Right lobe of liver (tissue), 6 donors: ENCODE data around the gene MCC. TPM values are rescaled to one million over a fixed set of nuclear protein-coding genes. Genes with fewer than 3 reads are reported as not detected.

Source experiments
- ATAC-seq, 4 donors: fragments of 200-7000 bp; cut with Tn5 transposase; one replicate each; pipeline ENCODE4 v1.9.1; 2020; ENCODE audit warnings: mild to moderate bottlenecking in 4 of 4, moderate library complexity in 4 of 4
- DNase-seq, 3 donors: peaks; one replicate each; pipeline ENCODE4 v3.0.0-alpha.2; 2020
- H3K27ac ChIP-seq, 3 donors: fragments of 200-600 bp; one replicate each; pipeline ENCODE4 v1.8.0; 2022
- H3K27me3 ChIP-seq, 2 donors: fragments of 200-600 bp; one replicate each; pipeline ENCODE4 v1.8.0; 2022
- H3K36me3 ChIP-seq, 4 donors: fragments of 200-600 bp; sonication (generic) in 1 of 4; one replicate each; pipeline versions ENCODE4 v1.5.1 to v1.8.0; 2017 to 2022; ENCODE audit warnings: control low read depth in 1 of 4
- H3K4me1 ChIP-seq, 4 donors: fragments of 200-600 bp; sonication (generic) in 1 of 4; one replicate each; pipeline versions ENCODE4 v1.5.1 to v1.8.0; 2017 to 2022; ENCODE audit warnings: control low read depth in 1 of 4
- H3K4me3 ChIP-seq, 3 donors: fragments of 200-600 bp; one replicate each; pipeline ENCODE4 v1.8.0; 2022
- H3K9me3 ChIP-seq, 4 donors: fragments of 200-600 bp; sonication (generic) in 1 of 4; one replicate each; pipeline versions ENCODE4 v1.5.1 to v1.8.0; 2017 to 2022; ENCODE audit warnings: control low read depth in 1 of 4
- POLR2A ChIP-seq: fragments of 450-650 bp; IDR thresholded peaks from one replicate; pipeline ENCODE4 v1.6.1; 2017; ENCODE audit warnings: antibody characterized with exemption, mild to moderate bottlenecking
- WGBS: methylation state at CpG from one replicate; pipeline ENCODE4 v1.1.6; 2018; ENCODE audit warnings: low coverage, low lambda C conversion rate; ENCODE audit not compliant: insufficient coverage; ENCODE audit errors: missing lambda C conversion rate; 5-methylcytosine and 5-hydroxymethylcytosine counted together
- intact Hi-C, 2 donors: fragments of 100-400 bp; cut with DNase I; formaldehyde crosslinking; loops; one replicate each; pipeline versions ENCODE4 v1.11.2 to v1.14.1; 2022
- total RNA-seq, 6 experiments: library from RNA; depleted of rRNA in 2 of 6; stranded (reverse); fragments of >200 nt in 2 of 6; fragmentation: NEBNext Ultra II Directional in 3 of 6; extraction: Animal tissue kit (Norgen Biotek cat#: 25700) in 3 of 6; gene quantifications; one replicate each; pipeline versions ENCODE4 v1.1.0 to v1.2.4, GENCODE V29; 2016 to 2023
- TF ChIP-seq, protein P1 (sequence below), 4 donors: fragments of 200-600 bp in 3 of 4; fragments of 450-650 bp in 1 of 4; IDR thresholded peaks; one replicate each; pipeline versions ENCODE4 v1.5.1 to v1.8.0; 2016 to 2022; ENCODE audit warnings: antibody characterized with exemption in 4 of 4, mild to moderate bottlenecking in 2 of 4
- donor health status: DM: no; HTN: yes; CAD: no.
- donor health status: DM: no; HTN: no; CAD: no.
- donor health status: DM: no; HTN: no; CAD: no.
- donor health status: DM: no; HTN: yes; CAD: no.
- donor health status: DM: no; HTN: yes; CAD: no.

MCC gene
- total RNA-seq, 6 experiments from 2014 or later, result 23.1 to 35.2 (median 26.1) TPM

DNA sequence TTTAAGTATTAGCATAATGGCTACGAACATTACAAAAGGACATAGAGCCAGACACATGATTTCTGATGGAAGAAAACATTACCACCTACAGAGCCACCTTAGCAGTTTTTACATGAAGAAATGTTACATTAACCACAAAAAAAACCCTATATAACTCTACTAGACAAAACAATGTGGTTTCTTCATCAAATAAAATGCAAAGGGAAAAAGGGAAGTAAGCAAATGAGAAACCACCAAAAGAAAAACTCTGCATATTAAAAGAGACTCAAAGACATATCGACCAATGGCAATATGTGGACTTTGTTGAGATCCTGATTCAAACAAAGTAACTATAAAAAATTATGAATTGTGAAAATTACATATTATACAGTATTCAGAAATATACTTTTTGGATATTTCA is 186.1 kb downstream of the MCC start:
- no peaks in the 10 kb centered on the region for H3K4me1 ChIP-seq
- TF ChIP-seq, protein P1, sequence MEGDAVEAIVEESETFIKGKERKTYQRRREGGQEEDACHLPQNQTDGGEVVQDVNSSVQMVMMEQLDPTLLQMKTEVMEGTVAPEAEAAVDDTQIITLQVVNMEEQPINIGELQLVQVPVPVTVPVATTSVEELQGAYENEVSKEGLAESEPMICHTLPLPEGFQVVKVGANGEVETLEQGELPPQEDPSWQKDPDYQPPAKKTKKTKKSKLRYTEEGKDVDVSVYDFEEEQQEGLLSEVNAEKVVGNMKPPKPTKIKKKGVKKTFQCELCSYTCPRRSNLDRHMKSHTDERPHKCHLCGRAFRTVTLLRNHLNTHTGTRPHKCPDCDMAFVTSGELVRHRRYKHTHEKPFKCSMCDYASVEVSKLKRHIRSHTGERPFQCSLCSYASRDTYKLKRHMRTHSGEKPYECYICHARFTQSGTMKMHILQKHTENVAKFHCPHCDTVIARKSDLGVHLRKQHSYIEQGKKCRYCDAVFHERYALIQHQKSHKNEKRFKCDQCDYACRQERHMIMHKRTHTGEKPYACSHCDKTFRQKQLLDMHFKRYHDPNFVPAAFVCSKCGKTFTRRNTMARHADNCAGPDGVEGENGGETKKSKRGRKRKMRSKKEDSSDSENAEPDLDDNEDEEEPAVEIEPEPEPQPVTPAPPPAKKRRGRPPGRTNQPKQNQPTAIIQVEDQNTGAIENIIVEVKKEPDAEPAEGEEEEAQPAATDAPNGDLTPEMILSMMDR (IDR thresholded peaks at IDR 0.05), result no peak
- no peak for TF ChIP-seq POLR2A
- no peaks in the 10 kb centered on the region for H3K27me3 ChIP-seq
- H3K36me3 ChIP-seq, result no peaks in the 10 kb centered on the region
- intact Hi-C loops, result no loop called here
- H3K9me3 ChIP-seq, result no peaks in the 10 kb centered on the region
- ATAC-seq (no peak), DNase-seq (no peak)
- WGBS, result 67% methylated on average over 2 of the region's 2 CpGs
- no peak overlapping the region for H3K27ac ChIP-seq
- H3K4me3 ChIP-seq, result no peak overlapping the region

DNA sequence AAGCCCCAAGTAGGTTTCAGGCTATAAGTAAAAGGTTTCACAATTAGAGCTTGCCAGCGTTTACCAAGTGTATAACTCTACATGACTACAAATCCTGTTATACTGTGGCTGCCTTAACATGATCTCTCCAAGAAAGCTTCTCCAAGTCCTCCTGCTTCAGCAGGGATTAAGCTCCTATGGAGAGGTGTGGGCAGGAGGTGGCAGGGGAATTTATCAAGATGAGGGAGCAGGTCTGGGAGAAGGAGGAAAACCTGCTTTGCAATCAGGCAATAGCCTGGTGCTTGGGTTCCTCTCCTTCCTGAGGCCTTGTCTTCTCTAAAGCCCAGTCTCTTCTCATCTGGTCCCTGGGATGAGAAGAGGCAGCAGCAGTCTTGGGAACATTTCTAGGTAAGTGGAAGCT is 188.7 kb downstream of the MCC start:
- Histone ChIP-seq H3K4me1 (no peaks in the 10 kb centered on the region), H3K27ac (no peak overlapping the region), H3K27me3 (no peaks in the 10 kb centered on the region), H3K9me3 (no peaks in the 10 kb centered on the region), H3K36me3 (no peaks in the 10 kb centered on the region), H3K4me3 (no peak overlapping the region)
- DNase-seq (no peak), ATAC-seq (no peak)
- no CpG with 5 or more reads among the region's 1 CpG for WGBS
- intact Hi-C loops, result no loop called here
- TF ChIP-seq, protein P1 (IDR thresholded peaks at IDR 0.05), result no peak
- TF ChIP-seq POLR2A, result no peak

DNA sequence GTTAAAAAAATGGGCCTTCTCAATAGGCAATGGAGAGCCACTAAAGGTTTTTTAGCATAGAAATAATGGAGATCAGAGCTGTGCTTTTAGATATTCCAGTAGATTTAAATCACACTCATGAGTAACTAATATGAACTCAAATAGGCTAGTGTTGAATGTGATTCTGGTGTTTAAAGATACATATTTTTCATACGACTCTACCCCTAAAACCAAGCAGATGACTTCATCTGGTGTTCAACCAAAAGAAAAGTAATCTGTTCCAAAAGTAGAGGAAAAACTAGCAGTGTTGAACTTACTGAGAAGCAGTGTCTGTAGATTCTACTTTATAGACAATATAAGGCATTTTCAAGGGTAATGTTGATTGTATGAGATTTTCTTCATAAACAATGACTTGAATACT is 191.6 kb downstream of the MCC start:
- DNase-seq (no peak), ATAC-seq (no peak)
- Histone ChIP-seq H3K4me3 (no peak overlapping the region), H3K27ac (no peak overlapping the region), H3K36me3 (no peaks in the 10 kb centered on the region), H3K9me3 (no peaks in the 10 kb centered on the region), H3K4me1 (peaks cover 0 to 15% (median 0%) of the 10 kb centered on the region in 4 donors), H3K27me3 (no peaks in the 10 kb centered on the region)
- WGBS, result 77% methylated on average over 1 of the region's 1 CpG
- intact Hi-C loops, result no loop called here
- no peak for TF ChIP-seq POLR2A

DNA sequence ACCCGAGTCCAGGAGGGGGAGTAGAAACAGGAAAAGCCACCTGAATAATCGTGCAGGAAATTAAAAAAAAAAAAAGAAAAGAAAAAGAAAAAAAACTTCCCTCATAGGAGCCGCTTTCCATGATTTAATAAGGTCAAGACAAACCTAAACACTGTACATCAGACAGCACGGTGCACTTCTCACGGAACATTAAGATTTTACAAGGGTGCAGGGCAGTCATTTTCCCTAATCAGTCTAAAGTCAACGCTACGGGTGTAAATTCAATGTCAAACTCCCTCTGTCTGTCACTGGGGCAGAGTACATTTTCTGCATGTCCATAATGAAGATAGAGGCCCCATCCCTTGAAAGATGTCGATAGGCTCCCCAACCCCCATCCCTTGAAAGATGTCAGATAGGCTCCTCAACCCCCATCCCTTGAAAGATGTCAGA is 193.1 kb downstream of the MCC start:
- Histone ChIP-seq H3K36me3 (no peaks in the 10 kb centered on the region), H3K4me3 (peak overlapping the region; percentile 58 to 76 (median 60)), H3K4me1 (peaks cover 0 to 22% (median 0%) of the 10 kb centered on the region in 4 donors), H3K27ac (peak overlapping the region; percentile 75 to 91 (median 78)), H3K27me3 (no peaks in the 10 kb centered on the region), H3K9me3 (no peaks in the 10 kb centered on the region)
- intact Hi-C loops, result no loop called here
- DNase-seq (no peak), ATAC-seq (peak; percentile 1 to 10 (median 6))
- 5% methylated on average over 6 of the region's 8 CpGs for WGBS
- no peak for TF ChIP-seq POLR2A
- TF ChIP-seq, protein P1 (IDR thresholded peaks at IDR 0.05), result peak in 1 of 4 donors; percentile 11

DNA sequence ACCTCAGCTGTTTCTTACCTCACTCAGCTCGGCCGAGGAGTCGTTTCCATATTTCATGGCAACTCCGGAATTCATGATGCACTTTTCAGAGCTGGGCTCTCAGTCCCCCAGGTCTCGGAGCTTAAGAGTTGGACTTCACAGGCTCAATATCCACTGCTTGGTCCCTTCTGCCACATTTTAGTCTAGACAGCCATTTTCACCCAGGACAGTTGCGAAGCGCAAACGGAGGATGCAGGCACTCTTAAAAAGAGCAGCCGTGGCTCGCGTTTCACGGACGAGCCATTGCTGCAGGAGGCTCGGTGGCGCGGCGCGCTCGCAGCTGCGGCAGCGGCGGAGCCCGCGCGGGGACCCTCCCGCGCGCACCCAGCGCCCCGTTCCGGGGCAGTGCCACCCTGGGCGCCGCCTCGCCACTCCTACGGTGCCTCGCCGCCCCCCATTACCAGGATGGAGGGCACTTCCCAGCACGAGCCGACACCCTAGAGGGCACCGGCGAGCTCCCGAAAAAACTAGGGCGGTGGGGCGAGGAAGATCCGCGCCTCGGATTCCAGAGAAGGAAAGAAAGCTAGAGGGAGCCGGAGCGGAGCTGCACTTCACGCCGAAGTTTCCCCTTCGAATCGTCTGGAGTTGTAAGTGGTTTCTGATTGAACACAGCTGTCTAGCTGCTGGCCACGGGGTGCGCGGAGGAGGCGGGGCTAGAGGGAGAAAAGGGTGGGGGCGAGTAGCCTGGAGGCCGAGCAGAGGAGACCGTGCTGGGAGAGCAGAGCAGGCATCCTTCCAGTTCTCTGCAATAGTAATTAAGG is 193.7 kb downstream of the MCC start:
- peak overlapping the region; percentile 58 to 76 (median 60) for H3K4me3 ChIP-seq
- peak; percentile 91 to 94 (median 93) for DNase-seq
- H3K4me1 ChIP-seq, result peaks cover 0 to 22% (median 0%) of the 10 kb centered on the region in 4 donors
- no peaks in the 10 kb centered on the region for H3K27me3 ChIP-seq
- intact Hi-C loops, result no loop called here
- peak overlapping the region; percentile 75 to 91 (median 78) for H3K27ac ChIP-seq
- no peaks in the 10 kb centered on the region for H3K36me3 ChIP-seq
- peak; percentile 91 to 97 (median 94) for ATAC-seq
- 0% methylated on average over 38 of the region's 60 CpGs for WGBS
- TF ChIP-seq, protein P1 (IDR thresholded peaks at IDR 0.05), result peak in 1 of 4 donors; percentile 9
- peak; percentile 87 for TF ChIP-seq POLR2A
- no peaks in the 10 kb centered on the region for H3K9me3 ChIP-seq
